Spleen (tissue), 11 donors: Measurements from ENCODE around the gene FSIP1. TPM values are rescaled to one million over a fixed set of nuclear protein-coding genes. Genes with fewer than 3 reads are reported as not detected.
A peak's percentile ranks its signal among the peaks of the same experiment; 100 is the strongest.

ENCODE experiments used
- DNase-seq: peaks from one replicate; pipeline ENCODE4 v3.0.0-alpha.2; 2020
- H3K27ac ChIP-seq, 8 donors: fragments of 200-600 bp; sonication (generic) in 7 of 8; 1 replicate in 4 of 8; 2 replicates in 4 of 8; pipeline versions ENCODE4 v1.5.0 to v1.8.0; 2016 to 2021; ENCODE audit warnings: inconsistent platforms in 4 of 8, mild to moderate bottlenecking in 4 of 8, moderate library complexity in 1 of 8
- H3K27me3 ChIP-seq, 7 donors: fragments of 200-600 bp; sonication (generic) in 6 of 7; replicated peaks in 1 of 7; 1 replicate in 4 of 7; 2 replicates in 3 of 7; pipeline versions ENCODE4 v1.5.0 to v1.8.0; 2016 to 2021; ENCODE audit warnings: inconsistent platforms in 3 of 7, mild to moderate bottlenecking in 1 of 7
- H3K36me3 ChIP-seq, 6 donors: fragments of 200-600 bp; sonication (generic) in 5 of 6; 1 replicate in 4 of 6; 2 replicates in 2 of 6; pipeline versions ENCODE4 v1.5.0 to v1.8.0; 2016 to 2021; ENCODE audit warnings: inconsistent platforms in 2 of 6
- H3K4me1 ChIP-seq, 6 donors: fragments of 200-600 bp; sonication (generic) in 5 of 6; 1 replicate in 3 of 6; 2 replicates in 3 of 6; pipeline versions ENCODE4 v1.5.0 to v1.8.0; 2016 to 2021; ENCODE audit warnings: inconsistent platforms in 3 of 6
- H3K4me3 ChIP-seq, 8 donors: fragments of 200-600 bp; sonication (generic) in 7 of 8; 1 replicate in 4 of 8; 2 replicates in 4 of 8; pipeline versions ENCODE4 v1.5.0 to v1.8.0; 2016 to 2021; ENCODE audit warnings: inconsistent platforms in 4 of 8, mild to moderate bottlenecking in 4 of 8, moderate library complexity in 2 of 8
- H3K9me3 ChIP-seq, 8 donors: fragments of 200-600 bp; sonication (generic) in 7 of 8; 1 replicate in 4 of 8; 2 replicates in 4 of 8; pipeline versions ENCODE4 v1.5.0 to v1.8.0; 2016 to 2021; ENCODE audit warnings: inconsistent platforms in 4 of 8
- POLR2A ChIP-seq, 3 donors: fragments of 450-650 bp; IDR thresholded peaks; one replicate each; pipeline ENCODE4 v1.5.1; 2017; ENCODE audit warnings: antibody characterized with exemption in 3 of 3, mild to moderate bottlenecking in 1 of 3
- POLR2AphosphoS5 ChIP-seq, 3 donors: sonication (generic); formaldehyde crosslinking; IDR thresholded peaks; one replicate each; pipeline ENCODE4 v1.5.1; 2017; ENCODE audit warnings: antibody characterized with exemption in 3 of 3
- WGBS, 5 donors: extraction: QIAGEN DNeasy Blood & Tissue Kit in 3 of 5; methylation state at CpG; one replicate each; pipeline versions ENCODE4 v1.1.5 to v1.1.7; 2013 to 2018; 5-methylcytosine and 5-hydroxymethylcytosine counted together
- intact Hi-C: fragments of 100-400 bp; cut with DNase I; formaldehyde crosslinking; loops from one replicate; pipeline ENCODE4 v1.15.0; 2023; ENCODE audit warnings: low total_unique reads
- polyA plus RNA-seq, 3 donors: library from polyadenylated mRNA; stranded (reverse); fragments of 200-250 nt; gene quantifications; one replicate each; pipeline ENCODE4 v1.2.1, GENCODE V29; 2013
- total RNA-seq, 7 donors: library from RNA; depleted of rRNA in 3 of 7; stranded (reverse); fragments of >200 nt in 3 of 7; fragmentation: NEBNext Ultra II Directional in 4 of 7; extraction: Animal tissue kit (Norgen Biotek cat#: 25700) in 4 of 7; gene quantifications; one replicate each; pipeline versions ENCODE4 v1.1.0 to v1.2.1, GENCODE V29; 2016 to 2021
- TF ChIP-seq, protein P1 (sequence below), 11 experiments: fragments of 200-600 bp in 7 of 11; fragments of 450-650 bp in 4 of 11; sonication (generic) in 4 of 11; IDR thresholded peaks in 8 of 11; conservative IDR thresholded peaks in 3 of 11; 1 replicate in 7 of 11; 2 replicates in 4 of 11; pipeline versions ENCODE4 v1.4.0 to v1.8.0; 2016 to 2021; ENCODE audit warnings: antibody characterized with exemption in 11 of 11, inconsistent platforms in 4 of 11, mild to moderate bottlenecking in 1 of 11
- donor health status: healthy with polysubstance abuse.
- donor health status: DM: no; HTN: no; CAD: no; lungs with moderate emphysema.
- donor health status: DM: no; HTN: no; CAD: no.
- donor health status: Bipolar disorder and iron deficiency.
- donor health status: healthy.
- donor health status: DM: no; HTN: no; CAD: no.
- donor health status: DM: yes; HTN: yes; CAD: no.

FSIP1 gene
- total and polyA plus RNA-seq, 10 donors: 0.09 to 2.3 (median 0.45) TPM

DNA sequence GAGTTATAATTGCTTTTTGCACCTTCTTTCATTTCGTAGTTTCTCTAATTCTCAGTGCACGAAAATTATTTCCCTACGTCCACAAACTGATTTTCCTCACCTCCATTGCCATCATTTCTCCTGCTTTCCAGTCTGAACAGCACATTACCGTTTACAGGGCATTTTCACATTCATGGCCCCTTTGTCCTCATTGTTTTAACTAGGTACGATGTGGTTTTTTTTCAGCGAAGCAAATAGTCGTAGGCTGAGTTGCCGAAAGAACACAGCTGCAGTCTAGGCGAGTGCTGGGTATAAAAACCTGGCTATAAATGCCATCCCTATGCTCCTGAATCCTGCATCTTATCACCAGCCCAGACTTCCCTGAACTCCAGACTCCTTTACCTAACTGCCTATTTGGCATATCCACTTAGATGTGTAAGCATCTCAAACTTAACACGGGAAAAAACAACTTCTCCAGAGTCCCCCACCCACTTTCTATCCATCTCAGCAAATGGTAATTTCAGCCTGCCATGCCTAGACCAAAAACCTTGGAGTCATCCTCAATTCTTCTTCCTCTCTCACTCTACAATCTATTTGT lies 691 bp upstream of the FSIP1 start:
- intact Hi-C loops: loop anchor here (10.0 kb wide), 1 partner anchor 91 kb away; no protein-coding TSS in a partner anchor
- H3K27ac ChIP-seq: peak overlapping the region; percentile 56 to 91 (median 82)

DNA sequence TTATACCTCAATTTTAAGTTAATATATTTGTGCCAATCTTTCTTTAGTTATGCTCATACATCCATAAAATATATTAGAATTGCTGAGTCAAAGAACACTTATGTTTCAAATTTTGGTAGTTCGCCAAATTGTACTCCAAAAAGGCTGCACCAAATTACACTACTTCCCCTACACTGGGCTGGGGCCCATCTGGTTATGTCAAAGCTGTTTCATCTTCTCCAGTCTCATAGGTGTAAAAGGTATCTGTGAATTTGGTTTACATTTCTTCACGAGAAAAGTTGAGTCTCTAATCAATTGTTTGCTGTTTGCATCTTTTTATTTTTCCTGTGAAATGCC lies 706 bp downstream of the FSIP1 start:
- WGBS, 5 donors: 29 to 57% (median 46%) methylated on average over 2 of the region's 2 CpGs
- H3K9me3 ChIP-seq: no peaks in the 10 kb centered on the region
- peaks cover 6 to 51% (median 35%) of the 10 kb centered on the region in 6 donors for H3K4me1 ChIP-seq
- no peaks in the 10 kb centered on the region for H3K27me3 ChIP-seq
- intact Hi-C loops: loop anchor here (10.0 kb wide), 1 partner anchor 93 kb away; no protein-coding TSS in a partner anchor
- no peaks in the 10 kb centered on the region for H3K36me3 ChIP-seq
- no peak for TF ChIP-seq POLR2AphosphoS5 (IDR thresholded peaks at IDR 0.05)
- no peak for TF ChIP-seq POLR2A (IDR thresholded peaks at IDR 0.05)
- TF ChIP-seq, protein P1, sequence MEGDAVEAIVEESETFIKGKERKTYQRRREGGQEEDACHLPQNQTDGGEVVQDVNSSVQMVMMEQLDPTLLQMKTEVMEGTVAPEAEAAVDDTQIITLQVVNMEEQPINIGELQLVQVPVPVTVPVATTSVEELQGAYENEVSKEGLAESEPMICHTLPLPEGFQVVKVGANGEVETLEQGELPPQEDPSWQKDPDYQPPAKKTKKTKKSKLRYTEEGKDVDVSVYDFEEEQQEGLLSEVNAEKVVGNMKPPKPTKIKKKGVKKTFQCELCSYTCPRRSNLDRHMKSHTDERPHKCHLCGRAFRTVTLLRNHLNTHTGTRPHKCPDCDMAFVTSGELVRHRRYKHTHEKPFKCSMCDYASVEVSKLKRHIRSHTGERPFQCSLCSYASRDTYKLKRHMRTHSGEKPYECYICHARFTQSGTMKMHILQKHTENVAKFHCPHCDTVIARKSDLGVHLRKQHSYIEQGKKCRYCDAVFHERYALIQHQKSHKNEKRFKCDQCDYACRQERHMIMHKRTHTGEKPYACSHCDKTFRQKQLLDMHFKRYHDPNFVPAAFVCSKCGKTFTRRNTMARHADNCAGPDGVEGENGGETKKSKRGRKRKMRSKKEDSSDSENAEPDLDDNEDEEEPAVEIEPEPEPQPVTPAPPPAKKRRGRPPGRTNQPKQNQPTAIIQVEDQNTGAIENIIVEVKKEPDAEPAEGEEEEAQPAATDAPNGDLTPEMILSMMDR (IDR thresholded peaks at IDR 0.05 in 8 of 11, conservative IDR thresholded peaks at IDR 0.05 in 3 of 11): no peak
- peak overlapping the region; percentile 73 to 99 (median 98) for H3K4me3 ChIP-seq
- no peak for DNase-seq
- peak overlapping the region in 7 of 8 donors; percentile 72 to 91 (median 83) for H3K27ac ChIP-seq

More for the DNA sequence above, 691 bp upstream of the FSIP1 start:
- Histone ChIP-seq H3K27me3 (no peaks in the 10 kb centered on the region), H3K36me3 (no peaks in the 10 kb centered on the region), H3K9me3 (no peaks in the 10 kb centered on the region), H3K4me1 (peaks cover 6 to 56% (median 35%) of the 10 kb centered on the region in 6 donors), H3K4me3 (peak overlapping the region; percentile 73 to 99 (median 98))
- DNase-seq: no peak
- 1 to 2% (median 2%) methylated on average over 10 of the region's 10 CpGs for WGBS, 5 donors
- TF ChIP-seq POLR2A (IDR thresholded peaks at IDR 0.05) (no peak), POLR2AphosphoS5 (IDR thresholded peaks at IDR 0.05) (no peak)
- TF ChIP-seq, protein P1 (IDR thresholded peaks at IDR 0.05 in 8 of 11, conservative IDR thresholded peaks at IDR 0.05 in 3 of 11): no peak

DNA sequence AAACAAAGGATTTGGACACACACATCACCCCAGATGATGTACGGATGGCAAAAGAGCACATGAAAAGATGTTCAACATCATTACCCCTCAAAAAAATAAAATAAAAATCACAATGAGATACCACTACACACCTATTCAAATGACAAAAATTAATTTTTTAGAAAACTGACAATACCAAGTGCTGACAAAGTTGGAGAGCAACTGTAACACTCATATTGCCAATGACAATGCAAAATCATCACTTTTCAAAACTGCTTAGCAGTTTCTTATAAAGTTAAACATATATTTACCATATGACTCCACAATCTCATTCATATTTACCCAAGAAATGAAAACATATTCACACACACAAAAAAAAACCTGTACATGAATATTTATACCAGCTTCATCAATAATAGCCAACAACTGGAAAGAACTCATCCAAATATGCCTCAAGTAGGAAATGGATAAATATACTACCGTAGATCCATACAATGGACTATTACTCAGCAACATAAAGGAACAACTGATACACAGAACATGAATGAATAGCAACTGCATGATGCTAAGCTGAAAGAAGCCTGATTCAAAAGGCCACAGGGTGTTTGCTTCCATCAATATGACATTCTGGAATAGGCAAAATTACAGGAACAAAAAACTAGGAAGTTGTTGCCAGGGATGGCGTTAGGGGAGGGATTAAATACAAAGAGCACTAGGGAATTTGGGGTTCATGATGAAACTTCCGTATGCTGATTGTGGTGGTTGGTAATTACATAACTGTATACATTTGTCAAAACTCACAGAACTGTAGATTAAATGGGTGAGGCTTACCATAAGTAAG lies 1.3 kb downstream of the FSIP1 start:
- Histone ChIP-seq H3K4me3 (peak overlapping the region in 3 of 8 donors; percentile 73 to 99 (median 93)), H3K36me3 (no peaks in the 10 kb centered on the region), H3K9me3 (no peaks in the 10 kb centered on the region), H3K27ac (peak overlapping the region in 4 of 8 donors; percentile 78 to 91 (median 86)), H3K27me3 (no peaks in the 10 kb centered on the region), H3K4me1 (peaks cover 6 to 45% (median 31%) of the 10 kb centered on the region in 6 donors)
- no peak for TF ChIP-seq POLR2A (IDR thresholded peaks at IDR 0.05)
- no peak for TF ChIP-seq POLR2AphosphoS5 (IDR thresholded peaks at IDR 0.05)
- TF ChIP-seq, protein P1 (IDR thresholded peaks at IDR 0.05 in 8 of 11, conservative IDR thresholded peaks at IDR 0.05 in 3 of 11): no peak
- intact Hi-C loops: loop anchor here (10.0 kb wide), 1 partner anchor 93 kb away; no protein-coding TSS in a partner anchor
- DNase-seq: no peak
- WGBS, 5 donors: 50 to 86% (median 71%) methylated on average over 4 of the region's 4 CpGs

DNA sequence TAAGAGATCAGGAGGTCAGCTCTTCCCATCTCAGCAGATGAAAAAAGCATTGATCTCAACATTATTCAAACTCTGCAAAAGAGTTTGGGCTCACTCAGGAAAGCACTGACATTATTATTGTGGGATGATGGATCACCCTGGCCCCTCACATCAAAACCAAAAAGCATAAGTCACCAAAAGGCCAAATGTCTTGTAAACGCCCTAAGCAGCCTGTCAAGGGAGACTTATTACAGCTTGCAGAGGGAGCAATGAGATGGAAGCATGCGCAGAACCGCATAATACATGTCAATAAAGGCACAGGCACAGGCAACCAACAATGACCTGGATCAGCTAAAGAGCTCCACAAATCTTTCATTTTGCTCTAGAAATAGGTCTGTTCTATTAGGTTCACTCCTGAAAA lies 4.6 kb downstream of the FSIP1 start:
- intact Hi-C loops: no loop called here
- Histone ChIP-seq H3K4me3 (no peak overlapping the region), H3K4me1 (peaks cover 0 to 24% (median 8%) of the 10 kb centered on the region in 6 donors), H3K36me3 (no peaks in the 10 kb centered on the region), H3K9me3 (no peaks in the 10 kb centered on the region), H3K27ac (no peak overlapping the region), H3K27me3 (no peaks in the 10 kb centered on the region)
- 54 to 68% (median 58%) methylated on average over 3 of the region's 3 CpGs for WGBS, 5 donors
- TF ChIP-seq POLR2AphosphoS5 (IDR thresholded peaks at IDR 0.05) (no peak), POLR2A (IDR thresholded peaks at IDR 0.05) (no peak)
- TF ChIP-seq, protein P1 (IDR thresholded peaks at IDR 0.05 in 8 of 11, conservative IDR thresholded peaks at IDR 0.05 in 3 of 11): no peak
- DNase-seq: no peak
